Stomach smooth muscle (tissue), 2 donors: ENCODE measurements around the gene ARSB.

Source experiments
- H3K27ac ChIP-seq: one replicate; pipeline ENCODE4 v1.7.0; 2013; ENCODE audit warnings: mild to moderate bottlenecking, low read length, inconsistent platforms
- H3K27me3 ChIP-seq, 2 donors: one replicate each; pipeline ENCODE4 v1.7.0; 2013; ENCODE audit warnings: low read length in 2 of 2; ENCODE audit not compliant: insufficient read depth in 2 of 2, control insufficient read depth in 1 of 2
- H3K36me3 ChIP-seq, 2 donors: one replicate each; pipeline ENCODE4 v1.7.0; 2013; ENCODE audit warnings: low read length in 2 of 2; ENCODE audit not compliant: control insufficient read depth in 2 of 2, insufficient read depth in 2 of 2
- H3K4me1 ChIP-seq: one replicate; pipeline ENCODE4 v1.7.0; 2013; ENCODE audit warnings: low read length; ENCODE audit not compliant: control insufficient read depth, insufficient read depth
- H3K4me3 ChIP-seq, 2 donors: one replicate each; pipeline ENCODE4 v1.7.0; 2013; ENCODE audit warnings: low read length in 2 of 2
- H3K9ac ChIP-seq, 2 donors: one replicate each; pipeline ENCODE4 v1.7.0; 2013; ENCODE audit warnings: low read length in 2 of 2, mild to moderate bottlenecking in 1 of 2
- H3K9me3 ChIP-seq, 2 donors: one replicate each; pipeline ENCODE4 v1.7.0; 2013; ENCODE audit warnings: low read length in 2 of 2; ENCODE audit not compliant: control insufficient read depth in 2 of 2
- donor health status: healthy.
- donor health status: Pancreatic carcinoma.

The ARSB gene

DNA sequence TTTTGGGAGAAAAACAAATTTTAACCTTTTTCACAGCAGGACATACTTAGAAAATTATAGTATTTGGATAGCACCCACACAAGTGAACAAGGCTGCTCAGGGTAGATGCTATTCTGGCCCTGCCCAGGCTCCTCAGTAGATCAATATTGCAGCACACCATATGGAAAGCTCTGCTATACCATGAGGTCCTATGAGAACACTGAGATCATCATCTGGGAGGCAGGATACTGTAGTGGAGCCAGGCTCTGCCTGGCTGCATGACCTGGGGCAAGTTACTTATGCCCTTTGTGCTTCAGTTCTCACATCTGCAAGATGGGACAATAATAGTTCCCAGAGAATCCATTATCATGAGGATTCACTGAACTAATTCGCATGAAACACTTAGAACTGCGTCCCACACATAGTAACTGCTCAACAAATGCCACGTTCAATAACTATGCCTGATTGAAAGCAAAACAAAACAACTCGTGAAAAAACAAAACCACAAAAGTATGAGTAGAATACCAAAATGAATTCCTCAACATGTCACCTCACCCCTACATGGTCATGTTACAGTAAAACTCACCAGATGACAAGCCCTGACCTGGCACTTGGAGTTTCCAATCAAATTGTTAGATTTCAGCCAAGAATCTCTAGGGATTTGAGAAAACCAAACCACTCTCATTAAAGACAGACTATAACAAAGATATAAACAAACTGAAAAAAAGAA is 31.9 kb downstream of the ARSB start:
- no peaks in the 10 kb centered on the region for H3K9me3 ChIP-seq
- no peaks in the 10 kb centered on the region for H3K36me3 ChIP-seq
- H3K9ac ChIP-seq: no peak overlapping the region
- H3K4me1 ChIP-seq: no peaks in the 10 kb centered on the region
- H3K4me3 ChIP-seq: no peak overlapping the region
- H3K27me3 ChIP-seq: no peaks in the 10 kb centered on the region
- H3K27ac ChIP-seq: no peak overlapping the region

DNA sequence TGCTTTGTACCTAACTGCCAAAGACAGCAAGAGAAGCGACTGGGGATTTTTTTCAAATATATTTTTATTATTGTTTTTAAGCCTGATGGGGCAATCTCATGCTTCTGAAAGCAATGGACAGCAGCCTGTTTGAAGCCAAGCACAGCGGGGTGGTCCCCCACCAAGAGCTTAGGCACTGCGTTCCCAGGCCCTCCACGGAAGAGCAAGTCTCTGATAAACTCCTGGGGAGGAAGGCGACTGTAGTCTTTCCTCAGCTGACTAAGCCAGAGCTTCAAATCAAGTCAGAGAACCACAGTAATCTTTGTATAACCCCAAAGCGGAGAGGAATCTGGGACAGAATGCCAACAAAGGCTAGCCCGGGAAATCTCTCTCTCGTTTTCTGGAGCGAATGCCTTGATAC is 54.4 kb downstream of the ARSB start:
- no peaks in the 10 kb centered on the region for H3K9me3 ChIP-seq
- H3K27ac ChIP-seq: no peak overlapping the region
- H3K9ac ChIP-seq: no peak overlapping the region
- no peaks in the 10 kb centered on the region for H3K4me1 ChIP-seq
- no peaks in the 10 kb centered on the region for H3K27me3 ChIP-seq
- H3K4me3 ChIP-seq: no peak overlapping the region
- H3K36me3 ChIP-seq: no peaks in the 10 kb centered on the region

DNA sequence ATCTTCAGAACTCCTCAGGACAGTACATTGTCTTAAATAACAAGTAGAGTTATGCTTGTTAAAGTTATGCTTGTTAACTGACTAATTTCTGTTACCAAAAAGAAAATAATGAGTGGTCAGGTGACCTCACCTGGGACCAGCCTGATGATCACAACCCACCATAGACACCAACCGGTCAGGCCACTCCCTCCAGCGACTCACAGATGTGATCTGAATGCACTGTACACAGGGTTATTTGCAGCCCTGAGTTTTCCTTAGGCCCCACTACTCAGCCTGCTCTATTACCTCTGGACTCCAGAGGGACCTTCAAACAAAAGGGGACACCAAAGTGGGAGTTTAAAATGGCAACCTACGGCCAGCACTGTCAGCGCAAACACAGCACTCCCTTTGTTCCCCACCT is 55.3 kb downstream of the ARSB start:
- H3K9me3 ChIP-seq: no peaks in the 10 kb centered on the region
- H3K27me3 ChIP-seq: no peaks in the 10 kb centered on the region
- H3K4me3 ChIP-seq: no peak overlapping the region
- H3K36me3 ChIP-seq: no peaks in the 10 kb centered on the region
- no peaks in the 10 kb centered on the region for H3K4me1 ChIP-seq
- H3K27ac ChIP-seq: no peak overlapping the region
- no peak overlapping the region for H3K9ac ChIP-seq

- H3K4me1 ChIP-seq: no peaks in the 10 kb centered on the region
- H3K27me3 ChIP-seq: no peaks in the 10 kb centered on the region
- no peak overlapping the region for H3K27ac ChIP-seq
- no peak overlapping the region for H3K9ac ChIP-seq
- H3K4me3 ChIP-seq: no peak overlapping the region
- no peaks in the 10 kb centered on the region for H3K9me3 ChIP-seq
- no peaks in the 10 kb centered on the region for H3K36me3 ChIP-seq
These were observed 57.3 kb downstream of the ARSB start for GRCh38 chr5:78927657-78928282.

GRCh38 chr5:78926252-78926651 is 58.9 kb downstream of the ARSB start:
- no peak overlapping the region for H3K9ac ChIP-seq
- no peaks in the 10 kb centered on the region for H3K4me1 ChIP-seq
- H3K4me3 ChIP-seq: no peak overlapping the region
- H3K27me3 ChIP-seq: no peaks in the 10 kb centered on the region
- H3K27ac ChIP-seq: no peak overlapping the region
- no peaks in the 10 kb centered on the region for H3K36me3 ChIP-seq
- no peaks in the 10 kb centered on the region for H3K9me3 ChIP-seq

DNA sequence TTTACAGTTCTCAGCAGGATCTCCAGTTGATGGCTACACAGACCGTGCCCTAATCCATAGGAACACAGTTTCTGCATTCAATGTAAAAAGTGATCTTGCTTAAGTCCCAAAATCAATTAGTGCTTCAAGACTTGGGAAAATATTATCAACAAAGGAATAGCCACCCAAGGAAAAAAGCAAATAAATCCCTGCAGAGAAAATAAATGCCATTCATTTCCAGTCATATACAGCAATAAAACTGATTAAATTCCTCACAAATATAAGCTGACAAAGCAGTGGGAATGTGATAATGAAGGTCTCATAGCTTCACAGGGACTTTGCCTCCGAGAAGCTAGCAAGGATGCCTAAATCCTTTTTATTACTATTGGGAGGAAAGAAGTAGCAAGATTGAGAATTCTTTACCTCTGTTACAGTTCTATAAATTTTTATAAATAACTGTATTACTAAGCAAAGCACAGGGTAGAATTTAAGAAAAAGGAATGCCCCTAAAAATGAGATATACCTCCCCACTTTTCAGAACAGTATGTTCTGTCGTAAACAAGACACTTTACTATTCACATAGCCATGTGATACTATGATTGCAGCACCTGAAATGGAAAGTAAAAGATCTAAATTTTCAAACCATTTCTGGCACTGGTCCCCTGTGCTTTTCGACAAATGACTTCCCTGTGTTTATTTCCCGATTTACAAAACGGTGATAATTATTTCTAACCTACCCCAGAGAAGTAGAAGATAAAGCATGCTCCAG is 59.8 kb downstream of the ARSB start:
- no peaks in the 10 kb centered on the region for H3K36me3 ChIP-seq

GRCh38 chr5:78923622-78923970 is 61.5 kb downstream of the ARSB start:
- H3K9me3 ChIP-seq: no peaks in the 10 kb centered on the region
- no peaks in the 10 kb centered on the region for H3K27me3 ChIP-seq
- H3K9ac ChIP-seq: no peak overlapping the region
- H3K36me3 ChIP-seq: no peaks in the 10 kb centered on the region
- H3K4me1 ChIP-seq: peaks cover 3% of the 10 kb centered on the region
- H3K4me3 ChIP-seq: no peak overlapping the region
- no peak overlapping the region for H3K27ac ChIP-seq

More for the DNA sequence above, 59.8 kb downstream of the ARSB start:
- Histone ChIP-seq H3K27ac (no peak overlapping the region), H3K4me3 (no peak overlapping the region), H3K9ac (no peak overlapping the region), H3K9me3 (no peaks in the 10 kb centered on the region), H3K27me3 (no peaks in the 10 kb centered on the region), H3K4me1 (peaks cover 2% of the 10 kb centered on the region)

GRCh38 chr5:78922879-78923621 is 62.1 kb downstream of the ARSB start:
- H3K4me3 ChIP-seq: no peak overlapping the region
- H3K36me3 ChIP-seq: no peaks in the 10 kb centered on the region
- H3K9me3 ChIP-seq: no peaks in the 10 kb centered on the region
- H3K9ac ChIP-seq: no peak overlapping the region
- no peak overlapping the region for H3K27ac ChIP-seq
- H3K4me1 ChIP-seq: peaks cover 3% of the 10 kb centered on the region
- H3K27me3 ChIP-seq: no peaks in the 10 kb centered on the region

DNA sequence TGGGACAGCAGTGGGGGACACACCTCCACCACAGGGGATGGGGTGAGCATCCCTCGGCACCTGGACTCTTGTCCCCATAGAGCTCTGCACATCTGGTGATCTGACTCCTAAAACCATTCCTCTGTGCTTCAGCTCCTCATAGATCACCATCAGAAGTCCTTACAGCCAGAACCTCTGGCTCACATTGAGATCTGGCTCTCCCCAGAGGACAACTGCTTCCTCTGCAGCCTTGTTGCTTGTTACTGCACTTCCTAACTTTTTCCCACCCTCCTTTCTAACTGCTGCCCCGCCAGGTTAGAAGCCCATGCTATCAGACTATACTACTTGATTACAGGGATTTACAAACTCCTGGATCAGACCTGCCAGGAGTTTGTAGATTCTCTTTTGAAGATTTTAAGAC is 64.5 kb downstream of the ARSB start:
- no peaks in the 10 kb centered on the region for H3K27me3 ChIP-seq
- H3K27ac ChIP-seq: no peak overlapping the region
- no peak overlapping the region for H3K4me3 ChIP-seq
- H3K4me1 ChIP-seq: peaks cover 3% of the 10 kb centered on the region
- H3K9me3 ChIP-seq: no peaks in the 10 kb centered on the region
- no peak overlapping the region for H3K9ac ChIP-seq
- no peaks in the 10 kb centered on the region for H3K36me3 ChIP-seq

DNA sequence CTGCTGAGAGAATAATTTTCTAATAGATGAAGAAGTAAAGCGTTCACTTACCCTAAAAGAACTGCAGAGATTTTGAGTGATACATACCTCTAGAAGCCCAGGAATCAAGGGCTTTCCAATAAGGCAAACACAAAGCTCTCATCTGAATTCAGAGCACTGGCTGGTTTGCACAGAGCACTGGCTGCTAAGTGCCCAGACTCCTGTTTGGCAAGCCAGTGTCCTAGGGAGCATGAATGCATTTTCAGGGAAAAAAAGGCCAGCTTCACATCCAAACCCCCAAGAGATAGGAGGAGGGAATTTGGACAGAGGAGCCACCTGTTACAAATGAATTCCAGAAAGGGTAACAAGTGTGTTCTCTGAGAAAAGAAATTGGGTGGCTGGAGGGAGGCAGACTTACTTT is 65.3 kb downstream of the ARSB start:
- no peaks in the 10 kb centered on the region for H3K9me3 ChIP-seq
- no peak overlapping the region for H3K4me3 ChIP-seq
- peaks cover 3% of the 10 kb centered on the region for H3K4me1 ChIP-seq
- H3K9ac ChIP-seq: no peak overlapping the region
- H3K27ac ChIP-seq: no peak overlapping the region
- no peaks in the 10 kb centered on the region for H3K27me3 ChIP-seq
- H3K36me3 ChIP-seq: no peaks in the 10 kb centered on the region
